ENCODE measurements around the gene NCK1. TPM values are rescaled to one million over a fixed set of nuclear protein-coding genes. Genes with fewer than 3 reads are reported as not detected.
A peak's percentile ranks its signal among the peaks of the same experiment; 100 is the strongest.
"Not testable (repeated sequence)": the region's sequence is repeated elsewhere in the genome, so short reads cannot be mapped to it uniquely, and the experiment has no call there.

NCK1 gene
- total and polyA plus RNA-seq, 5 experiments from 2014 or later, result 36.1 to 62.2 (median 44.3) TPM

- no peak overlapping the region for H3K4me3 Mint-ChIP-seq
- peaks cover 0 to 10% (median 4%) of the 10 kb centered on the region in 9 donors for H3K9me3 Mint-ChIP-seq
- H3K4me1 Mint-ChIP-seq, result peaks cover 0 to 8% (median 2%) of the 10 kb centered on the region in 4 donors
- peaks cover 3 to 17% (median 4%) of the 10 kb centered on the region in 3 donors for H3K36me3 Mint-ChIP-seq
- no peaks in the 10 kb centered on the region for H3K27me3 Mint-ChIP-seq
- no peak overlapping the region for H3K27ac Mint-ChIP-seq
- DNase-seq (no peak), ATAC-seq (no peak)
- POLR2A ChIA-PET, result no interaction called here
Measured at GRCh38 chr3:136979684-136980083, 117.7 kb downstream of the NCK1 start.

- no peak overlapping the region for H3K27ac Mint-ChIP-seq
- H3K27me3 Mint-ChIP-seq, result no peaks in the 10 kb centered on the region
- ATAC-seq (no peak), DNase-seq (no peak)
- H3K4me1 Mint-ChIP-seq, result peaks cover 0 to 8% (median 2%) of the 10 kb centered on the region in 4 donors
- H3K4me3 Mint-ChIP-seq, result no peak overlapping the region
- POLR2A ChIA-PET, result no interaction called here
- no peaks in the 10 kb centered on the region for H3K9me3 Mint-ChIP-seq
- H3K36me3 Mint-ChIP-seq, result peaks cover 0 to 9% (median 3%) of the 10 kb centered on the region in 3 donors
Measured at GRCh38 chr3:136982033-136982432, 120.0 kb downstream of the NCK1 start.

GRCh38 chr3:136982520-136983138, 120.6 kb downstream of the NCK1 start:
- DNase-seq, result no peak
- Mint-ChIP-seq H3K9me3 (no peaks in the 10 kb centered on the region), H3K4me1 (peaks cover 0 to 8% (median 2%) of the 10 kb centered on the region in 4 donors), H3K36me3 (peaks cover 0 to 9% (median 3%) of the 10 kb centered on the region in 3 donors), H3K27me3 (no peaks in the 10 kb centered on the region), H3K4me3 (no peak overlapping the region), H3K27ac (peak overlapping the region in 1 of 10 donors; percentile 44)
- ATAC-seq, result no peak
- POLR2A ChIA-PET, result interaction anchor here (0.6 kb wide), 1 partner anchor 48 kb away, joined by 3 read pairs; no protein-coding TSS in a partner anchor

DNA sequence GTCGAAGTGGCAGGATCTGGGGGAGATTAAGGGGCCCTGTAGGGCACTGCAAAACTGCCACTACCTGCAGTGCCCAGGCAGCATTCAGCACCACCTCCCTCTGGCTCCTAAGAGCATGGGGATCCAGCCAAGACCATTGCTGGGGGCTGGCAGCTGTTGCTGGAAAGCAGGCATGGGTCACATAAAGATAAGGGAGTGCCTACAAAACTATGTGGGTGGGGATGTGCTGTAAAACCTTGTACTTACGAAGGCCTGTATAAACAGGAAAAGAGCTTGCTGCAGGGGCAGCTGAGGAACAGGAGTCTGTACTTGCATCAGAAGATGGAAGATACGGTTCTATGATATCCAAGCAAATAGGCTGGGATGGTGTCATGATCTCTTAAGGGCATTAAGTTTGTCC, 122.8 kb downstream of the NCK1 start:
- POLR2A ChIA-PET, result no interaction called here
- Mint-ChIP-seq H3K9me3 (no peaks in the 10 kb centered on the region), H3K27me3 (no peaks in the 10 kb centered on the region), H3K4me3 (no peak overlapping the region), H3K27ac (no peak overlapping the region), H3K4me1 (peaks cover 0 to 8% (median 2%) of the 10 kb centered on the region in 4 donors), H3K36me3 (peaks cover 0 to 9% (median 3%) of the 10 kb centered on the region in 3 donors)
- DNase-seq (no peak), ATAC-seq (no peak)

DNA sequence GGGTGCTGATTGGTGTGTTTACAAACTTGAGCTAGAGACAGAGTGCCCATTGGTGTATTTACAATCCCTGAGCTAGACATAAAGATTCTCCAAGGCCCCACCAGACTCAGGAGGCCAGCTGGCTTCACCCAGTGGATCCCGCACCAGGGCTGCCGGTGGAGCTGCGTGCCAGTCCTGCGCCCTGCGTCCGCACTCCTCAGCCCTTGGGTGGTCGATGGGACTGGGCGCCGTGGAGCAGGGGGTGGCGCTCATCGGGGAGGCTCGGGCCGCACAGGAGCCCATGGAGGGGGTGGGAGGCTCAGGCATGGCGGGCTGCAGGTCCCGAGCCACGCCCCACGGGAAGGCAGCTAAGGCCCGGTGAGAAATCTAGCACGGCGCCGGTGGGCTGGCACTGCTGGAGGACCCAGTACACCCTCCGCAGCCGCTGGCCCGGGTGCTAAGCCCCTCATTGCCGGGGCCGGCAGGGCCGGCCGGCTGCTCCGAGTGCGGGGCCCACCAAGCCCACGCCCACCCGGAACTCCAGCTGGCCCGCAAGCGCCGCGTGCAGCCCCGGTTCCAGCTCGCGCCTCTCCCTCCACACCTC, 125.5 kb downstream of the NCK1 start:
- H3K4me3 Mint-ChIP-seq, H3K36me3 Mint-ChIP-seq, ATAC-seq, H3K9me3 Mint-ChIP-seq, H3K4me1 Mint-ChIP-seq, H3K27me3 Mint-ChIP-seq, POLR2A ChIA-PET, DNase-seq: not testable (repeated sequence)
- H3K27ac Mint-ChIP-seq, result peak overlapping the region in 1 of 10 donors; percentile 34

GRCh38 chr3:136988651-136989050, 126.6 kb downstream of the NCK1 start:
- ATAC-seq (no peak), DNase-seq (no peak)
- Mint-ChIP-seq H3K4me1 (peaks cover 0 to 8% (median 2%) of the 10 kb centered on the region in 4 donors), H3K27ac (no peak overlapping the region), H3K27me3 (no peaks in the 10 kb centered on the region), H3K36me3 (peaks cover 0 to 3% (median 0%) of the 10 kb centered on the region in 3 donors), H3K4me3 (no peak overlapping the region), H3K9me3 (no peaks in the 10 kb centered on the region)
- POLR2A ChIA-PET, result interaction anchor here (0.6 kb wide), 1 partner anchor 236 kb away, joined by 3 read pairs; no protein-coding TSS in a partner anchor

DNA sequence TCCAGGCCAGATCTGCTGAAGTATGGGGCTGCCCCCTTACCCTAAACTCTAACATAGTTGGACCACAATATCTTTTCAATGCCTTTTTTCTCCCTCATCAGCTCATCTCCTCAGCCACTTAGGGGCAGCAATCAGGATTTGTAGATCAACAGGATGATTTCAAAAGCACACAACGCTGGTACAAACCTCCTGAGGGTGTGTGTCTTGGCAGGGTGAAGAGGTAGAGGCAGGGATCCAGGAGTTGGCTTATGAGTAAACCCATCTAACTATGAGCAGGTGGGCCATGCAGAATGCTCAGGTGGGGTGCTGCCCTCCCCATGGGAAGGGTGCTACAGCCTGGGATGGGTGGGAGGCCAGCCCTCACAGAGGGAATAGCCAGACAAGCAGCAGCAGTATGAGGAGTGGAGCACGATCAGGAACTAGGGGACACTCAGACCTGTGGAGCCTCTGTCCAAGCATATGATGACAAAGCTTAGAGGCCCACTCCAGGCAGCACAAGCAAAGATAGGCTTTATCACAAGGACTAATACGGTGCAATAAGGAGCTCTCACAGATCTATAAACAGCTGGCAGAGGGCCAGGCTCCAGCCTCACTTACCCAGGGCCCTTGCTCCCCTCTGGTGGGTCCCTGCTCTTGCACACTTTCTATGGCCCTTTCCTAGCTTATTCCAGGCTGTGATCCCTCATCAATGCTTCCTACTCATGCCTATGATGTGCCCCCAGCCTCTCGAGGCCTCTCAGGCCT, 127.9 kb downstream of the NCK1 start:
- peaks cover 1 to 4% (median 2%) of the 10 kb centered on the region in 4 donors for H3K4me1 Mint-ChIP-seq
- H3K9me3 Mint-ChIP-seq, result no peaks in the 10 kb centered on the region
- no peak for ATAC-seq
- no peaks in the 10 kb centered on the region for H3K27me3 Mint-ChIP-seq
- POLR2A ChIA-PET, result no interaction called here
- H3K27ac Mint-ChIP-seq, result peak overlapping the region in 1 of 10 donors; percentile 13
- no peak for DNase-seq
- H3K4me3 Mint-ChIP-seq, result no peak overlapping the region
- H3K36me3 Mint-ChIP-seq, result no peaks in the 10 kb centered on the region

DNA sequence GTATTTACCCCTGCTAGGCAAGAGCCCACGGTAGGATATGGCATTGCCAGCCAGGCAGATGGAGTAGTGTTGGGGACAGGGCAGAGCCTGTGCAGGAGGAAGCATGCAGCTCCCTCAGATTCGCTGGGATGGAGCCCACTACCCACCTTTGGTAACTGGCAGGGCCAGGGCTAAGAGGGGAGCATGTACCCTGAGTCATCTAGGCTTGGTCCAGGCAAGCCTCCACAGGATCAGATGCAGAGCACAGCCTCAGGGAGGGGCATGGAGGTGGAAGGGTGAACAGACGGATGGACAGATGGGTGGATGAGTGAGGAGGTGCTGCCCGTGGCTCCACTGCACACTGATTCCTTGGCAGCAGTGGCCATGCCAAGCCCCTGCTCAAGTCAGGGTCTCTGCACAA, 128.8 kb downstream of the NCK1 start:
- POLR2A ChIA-PET, result no interaction called here
- H3K36me3 Mint-ChIP-seq, result no peaks in the 10 kb centered on the region
- no peak overlapping the region for H3K4me3 Mint-ChIP-seq
- no peaks in the 10 kb centered on the region for H3K27me3 Mint-ChIP-seq
- peaks cover 2 to 10% (median 7%) of the 10 kb centered on the region in 4 donors for H3K4me1 Mint-ChIP-seq
- DNase-seq (no peak), ATAC-seq (no peak)
- peak overlapping the region in 1 of 10 donors; percentile 13 for H3K27ac Mint-ChIP-seq
- no peaks in the 10 kb centered on the region for H3K9me3 Mint-ChIP-seq

DNA sequence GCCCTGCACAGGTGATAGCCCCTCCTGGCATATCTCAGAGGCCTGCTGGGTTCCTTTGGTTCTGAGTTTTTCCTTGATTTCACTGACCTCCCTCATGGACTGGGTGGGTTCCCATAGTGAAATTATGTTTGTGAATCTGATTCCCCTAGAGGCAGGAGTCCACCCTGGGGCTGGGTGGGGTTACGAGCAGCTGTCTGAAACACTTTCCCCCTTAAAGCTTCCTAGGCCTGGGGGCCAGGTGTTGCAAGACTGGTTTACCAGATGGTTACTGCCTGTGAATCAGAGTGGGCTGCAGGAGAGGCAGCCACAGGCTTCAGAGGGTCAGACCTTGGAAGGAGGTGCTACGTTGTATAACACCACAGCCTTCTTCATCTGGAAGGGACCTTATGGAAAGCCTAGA, 130.1 kb downstream of the NCK1 start:
- Mint-ChIP-seq H3K4me3 (no peak overlapping the region), H3K36me3 (no peaks in the 10 kb centered on the region), H3K27me3 (no peaks in the 10 kb centered on the region), H3K9me3 (no peaks in the 10 kb centered on the region), H3K27ac (no peak overlapping the region), H3K4me1 (peaks cover 2 to 10% (median 7%) of the 10 kb centered on the region in 4 donors)
- POLR2A ChIA-PET, result no interaction called here
- ATAC-seq (no peak), DNase-seq (no peak)

GRCh38 chr3:136994772-136995516, 132.9 kb downstream of the NCK1 start:
- H3K27ac Mint-ChIP-seq, result peak overlapping the region in 2 of 10 donors; percentile 28 to 43
- no peak for DNase-seq
- H3K4me1 Mint-ChIP-seq, result peaks cover 2 to 10% (median 7%) of the 10 kb centered on the region in 4 donors
- H3K27me3 Mint-ChIP-seq, result no peaks in the 10 kb centered on the region
- no peak overlapping the region for H3K4me3 Mint-ChIP-seq
- ATAC-seq, result no peak
- POLR2A ChIA-PET, result no interaction called here
- no peaks in the 10 kb centered on the region for H3K9me3 Mint-ChIP-seq
- H3K36me3 Mint-ChIP-seq, result no peaks in the 10 kb centered on the region

DNA sequence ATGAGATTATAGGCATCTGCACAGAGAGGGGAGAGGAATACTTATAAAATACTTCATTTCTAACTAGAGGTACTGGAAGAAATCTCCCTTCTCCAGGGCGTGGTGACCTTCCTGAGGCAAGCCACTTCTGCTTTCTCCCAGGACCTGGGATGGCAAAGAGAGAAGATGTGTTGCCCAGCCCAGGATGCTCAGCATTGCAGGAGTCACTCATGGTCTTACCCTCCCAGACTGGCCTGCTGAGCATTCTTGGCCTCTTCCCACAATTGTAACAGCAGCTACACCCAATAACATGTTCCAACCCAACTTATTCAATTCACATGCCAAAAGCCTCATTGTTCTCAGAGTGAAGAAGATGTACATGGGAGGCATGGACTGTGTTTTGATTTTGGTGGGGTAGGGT, 133.6 kb downstream of the NCK1 start:
- Mint-ChIP-seq H3K27me3 (no peaks in the 10 kb centered on the region), H3K4me3 (no peak overlapping the region), H3K9me3 (no peaks in the 10 kb centered on the region), H3K36me3 (no peaks in the 10 kb centered on the region), H3K27ac (peak overlapping the region in 1 of 10 donors; percentile 39), H3K4me1 (peaks cover 2 to 10% (median 7%) of the 10 kb centered on the region in 4 donors)
- no peak for DNase-seq
- POLR2A ChIA-PET, result no interaction called here
- ATAC-seq, result no peak

Data from naive thymus-derived CD8-positive, alpha-beta T cell (primary cell).